Lung (tissue), 12 donors: ENCODE measurements around the gene CNTN5. TPM values are rescaled to one million over a fixed set of nuclear protein-coding genes. Genes with fewer than 3 reads are reported as not detected.
"Not testable (repeated sequence)": the region's sequence is repeated elsewhere in the genome, so short reads cannot be mapped to it uniquely, and the experiment has no call there.

Experiments
- ATAC-seq: fragments of 200-7000 bp; cut with Tn5 transposase; one replicate; pipeline ENCODE4 v1.9.1; 2020; ENCODE audit warnings: moderate number of reproducible peaks; ENCODE audit not compliant: insufficient read depth, low FRiP score
- DNase-seq, 3 donors: peaks; one replicate each; pipeline ENCODE4 v3.0.0-alpha.2; 2013 to 2017
- H3K27ac ChIP-seq, 2 donors: one replicate each; pipeline ENCODE4 v1.5.1; 2013; ENCODE audit warnings: mild to moderate bottlenecking in 2 of 2, moderate library complexity in 2 of 2, control low read depth in 1 of 2, inconsistent platforms in 1 of 2, low read depth in 1 of 2, low read length in 1 of 2
- H3K27me3 ChIP-seq, 3 donors: one replicate each; pipeline ENCODE4 v1.5.1; 2013; ENCODE audit warnings: low read length in 2 of 3; ENCODE audit not compliant: control insufficient read depth in 3 of 3, insufficient read depth in 3 of 3
- H3K36me3 ChIP-seq, 4 donors: one replicate each; pipeline ENCODE4 v1.5.1; 2013; ENCODE audit warnings: low read length in 4 of 4, mild to moderate bottlenecking in 1 of 4, moderate library complexity in 1 of 4; ENCODE audit not compliant: control insufficient read depth in 4 of 4, insufficient read depth in 4 of 4
- H3K4me1 ChIP-seq, 5 donors: one replicate each; pipeline ENCODE4 v1.5.1; 2013; ENCODE audit warnings: low read length in 5 of 5, mild to moderate bottlenecking in 2 of 5, moderate library complexity in 1 of 5; ENCODE audit not compliant: control insufficient read depth in 5 of 5, insufficient read depth in 5 of 5
- H3K4me3 ChIP-seq: one replicate; pipeline ENCODE4 v1.5.1; 2013; ENCODE audit warnings: mild to moderate bottlenecking, control low read depth, moderate library complexity
- H3K9ac ChIP-seq, 2 donors: one replicate each; pipeline ENCODE4 v1.5.1; 2013; ENCODE audit warnings: low read length in 2 of 2, control low read depth in 1 of 2; ENCODE audit not compliant: insufficient read depth in 1 of 2
- H3K9me3 ChIP-seq, 4 donors: one replicate each; pipeline ENCODE4 v1.5.1; 2013; ENCODE audit warnings: low read length in 3 of 4, mild to moderate bottlenecking in 1 of 4, moderate library complexity in 1 of 4; ENCODE audit not compliant: control insufficient read depth in 4 of 4, insufficient read depth in 3 of 4
- CTCF ChIP-seq: IDR thresholded peaks from 2 replicates; pipeline ENCODE4 v1.5.1; 2012; ENCODE audit warnings: mild to moderate bottlenecking; ENCODE audit errors: control extremely low read depth, extremely low read depth
- WGBS, 2 donors: extraction: QIAGEN DNeasy Blood & Tissue Kit; methylation state at CpG; one replicate each; pipeline ENCODE4 v1.1.7; 2013; 5-methylcytosine and 5-hydroxymethylcytosine counted together
- polyA plus RNA-seq, 2 donors: library from polyadenylated mRNA; stranded (reverse); fragments of 200-250 nt; gene quantifications; one replicate each; pipeline ENCODE4 v1.2.1, GENCODE V29; 2013
- total RNA-seq, 2 donors: library from RNA; depleted of rRNA in 1 of 2; stranded (reverse); fragments of >200 nt in 1 of 2; gene quantifications; one replicate each; pipeline ENCODE4 v1.2.1, GENCODE V29; 2014 to 2021
- donor health status: control.
- donor health status: control.
- donor health status: Bipolar disorder and iron deficiency.
- donor health status: healthy.
- donor health status: DM: yes; HTN: yes; CAD: no.

CNTN5 gene
- total and polyA plus RNA-seq, 4 donors = 0.10 to 0.80 (median 0.44) TPM

GRCh38 chr11:99117603-99118002 is 96.9 kb downstream of the CNTN5 start:
- no peak overlapping the region for H3K27ac ChIP-seq
- no peak overlapping the region for H3K4me3 ChIP-seq
- no peaks in the 10 kb centered on the region for H3K27me3 ChIP-seq
- no peaks in the 10 kb centered on the region for H3K36me3 ChIP-seq
- TF ChIP-seq CTCF = no peak
- no peak for ATAC-seq
- DNase-seq = no peak
- no peaks in the 10 kb centered on the region for H3K4me1 ChIP-seq
- WGBS, 2 donors = 94 to 97% methylated on average over 2 of the region's 2 CpGs
- H3K9ac ChIP-seq = no peak overlapping the region
- no peaks in the 10 kb centered on the region for H3K9me3 ChIP-seq

- not testable (repeated sequence) for H3K9me3 ChIP-seq, H3K4me1 ChIP-seq, H3K9ac ChIP-seq, H3K27ac ChIP-seq, H3K4me3 ChIP-seq, ATAC-seq, H3K36me3 ChIP-seq, DNase-seq, H3K27me3 ChIP-seq
- WGBS, 2 donors = 93 to 96% methylated on average over 3 of the region's 3 CpGs
These were observed 113.1 kb downstream of the CNTN5 start for GRCh38 chr11:99133862-99134261.

- peaks cover 0 to 4% (median 0%) of the 10 kb centered on the region in 4 donors for H3K9me3 ChIP-seq
- H3K4me1 ChIP-seq = no peaks in the 10 kb centered on the region
- H3K27me3 ChIP-seq = no peaks in the 10 kb centered on the region
- no peak overlapping the region for H3K4me3 ChIP-seq
- no peaks in the 10 kb centered on the region for H3K36me3 ChIP-seq
- ATAC-seq (no peak), DNase-seq (no peak)
- 85 to 92% methylated on average over 1 of the region's 1 CpG for WGBS, 2 donors
- no peak for TF ChIP-seq CTCF
- H3K9ac ChIP-seq = no peak overlapping the region
- no peak overlapping the region for H3K27ac ChIP-seq
These were observed 114.8 kb downstream of the CNTN5 start for GRCh38 chr11:99135508-99135907.

GRCh38 chr11:99142237-99142636 is 121.5 kb downstream of the CNTN5 start:
- H3K27me3 ChIP-seq = no peaks in the 10 kb centered on the region
- no peak for TF ChIP-seq CTCF
- no peaks in the 10 kb centered on the region for H3K36me3 ChIP-seq
- no peak overlapping the region for H3K27ac ChIP-seq
- H3K4me1 ChIP-seq = no peaks in the 10 kb centered on the region
- H3K9ac ChIP-seq = no peak overlapping the region
- DNase-seq = no peak
- peaks cover 0 to 3% (median 0%) of the 10 kb centered on the region in 4 donors for H3K9me3 ChIP-seq
- WGBS, 2 donors = 64 to 83% methylated on average over 4 of the region's 4 CpGs
- H3K4me3 ChIP-seq = no peak overlapping the region
- ATAC-seq = no peak
